ENCODE results near the gene SLC22A23. TPM values are rescaled to one million over a fixed set of nuclear protein-coding genes. Genes with fewer than 3 reads are reported as not detected.

Gene SLC22A23
- total and polyA plus RNA-seq, 2 donors (not counting 1 experiment from before 2014, with no cell fraction given): 0.18 to 1.4 TPM

DNA sequence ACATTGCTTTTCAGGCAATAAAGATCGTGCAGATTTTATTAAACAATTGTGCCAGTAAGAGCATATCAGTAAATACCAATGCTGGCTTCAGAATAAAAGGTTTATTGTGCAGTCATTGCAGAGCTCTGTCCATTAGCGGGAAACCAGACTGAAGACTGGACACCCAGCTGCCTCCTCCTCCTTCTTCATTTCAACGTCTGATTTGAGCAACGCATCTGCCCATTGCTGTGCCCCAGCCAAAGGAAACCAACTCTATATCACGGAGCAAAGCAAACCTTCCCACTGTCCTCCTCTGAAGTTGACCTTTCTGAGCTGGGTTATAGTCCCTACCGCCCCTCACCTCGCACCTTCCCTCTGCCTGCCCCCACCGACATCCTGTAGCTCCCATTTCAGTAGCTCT is 80.8 kb downstream of the SLC22A23 start:
- H4K20me1 ChIP-seq (ENCODE audit: control insufficient read depth, insufficient read depth, low read length, poor library complexity, severe bottlenecking): no peaks in the 10 kb centered on the region
- H3K4me1 ChIP-seq (ENCODE audit: control insufficient read depth in 2 of 2, insufficient read depth in 2 of 2, low read length in 2 of 2): peaks cover 3 to 6% of the 10 kb centered on the region in 2 donors
- Mint-ChIP-seq H3K9me3 (ENCODE audit: insufficient read depth) (no peaks in the 10 kb centered on the region), H3K27me3 (peaks cover 10% of the 10 kb centered on the region), H3K4me3 (no peak overlapping the region), H3K4me1 (peaks cover 5% of the 10 kb centered on the region), H3K27ac (no peak overlapping the region)
- H3K27me3 ChIP-seq (replicated peaks in 1 of 4; ENCODE audit: control extremely low read depth in 1 of 4, control insufficient read depth in 3 of 4, insufficient read depth in 4 of 4, low read length in 3 of 4): peaks cover 0 to 2% (median 0%) of the 10 kb centered on the region in 4 experiments
- POLR2A ChIA-PET: interaction anchor here (0.6 kb wide), 1 partner anchor 9 kb away, joined by 3 read pairs; no protein-coding TSS in a partner anchor
- H3K4me3 ChIP-seq (ENCODE audit: control extremely low read depth in 1 of 5, extremely low read depth in 1 of 5, insufficient read depth in 1 of 5, low read depth in 2 of 5, low read length in 4 of 5): no peak overlapping the region
- no peak for TF ChIP-seq EZH2 (IDR thresholded peaks at IDR 0.05; ENCODE audit: borderline replicate concordance, insufficient read depth, low read depth, low read length, poor library complexity, severe bottlenecking)
- TF ChIP-seq, protein P1, sequence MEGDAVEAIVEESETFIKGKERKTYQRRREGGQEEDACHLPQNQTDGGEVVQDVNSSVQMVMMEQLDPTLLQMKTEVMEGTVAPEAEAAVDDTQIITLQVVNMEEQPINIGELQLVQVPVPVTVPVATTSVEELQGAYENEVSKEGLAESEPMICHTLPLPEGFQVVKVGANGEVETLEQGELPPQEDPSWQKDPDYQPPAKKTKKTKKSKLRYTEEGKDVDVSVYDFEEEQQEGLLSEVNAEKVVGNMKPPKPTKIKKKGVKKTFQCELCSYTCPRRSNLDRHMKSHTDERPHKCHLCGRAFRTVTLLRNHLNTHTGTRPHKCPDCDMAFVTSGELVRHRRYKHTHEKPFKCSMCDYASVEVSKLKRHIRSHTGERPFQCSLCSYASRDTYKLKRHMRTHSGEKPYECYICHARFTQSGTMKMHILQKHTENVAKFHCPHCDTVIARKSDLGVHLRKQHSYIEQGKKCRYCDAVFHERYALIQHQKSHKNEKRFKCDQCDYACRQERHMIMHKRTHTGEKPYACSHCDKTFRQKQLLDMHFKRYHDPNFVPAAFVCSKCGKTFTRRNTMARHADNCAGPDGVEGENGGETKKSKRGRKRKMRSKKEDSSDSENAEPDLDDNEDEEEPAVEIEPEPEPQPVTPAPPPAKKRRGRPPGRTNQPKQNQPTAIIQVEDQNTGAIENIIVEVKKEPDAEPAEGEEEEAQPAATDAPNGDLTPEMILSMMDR (IDR thresholded peaks at IDR 0.05): no peak
- no peaks in the 10 kb centered on the region for H3K79me2 ChIP-seq (ENCODE audit: control insufficient read depth, insufficient read depth, low read length)
- no peaks in the 10 kb centered on the region for H3K36me3 ChIP-seq (replicated peaks in 1 of 2; ENCODE audit: control extremely low read depth in 1 of 2, control insufficient read depth in 1 of 2, extremely low read depth in 1 of 2, insufficient read depth in 2 of 2, low read length in 1 of 2)
- no peak overlapping the region for H3K9ac ChIP-seq (ENCODE audit: low read length)
- no peak for DNase-seq
- CTCF ChIA-PET: no interaction called here
- WGBS (ENCODE audit: insufficient coverage): 82% methylated on average over 8 of the region's 8 CpGs
- H3K9me3 ChIP-seq (ENCODE audit: control extremely low read depth in 1 of 3, control insufficient read depth in 2 of 3, insufficient read depth in 1 of 3, low read length in 2 of 3): peaks cover 0 to 4% (median 0%) of the 10 kb centered on the region in 3 donors
- H3K4me2 ChIP-seq (replicated peaks; ENCODE audit: low read depth, low read length, poor library complexity, severe bottlenecking): no peak overlapping the region
- intact Hi-C loops (cut with micrococcal nuclease): no loop called here
- H2AFZ ChIP-seq (ENCODE audit: insufficient read depth, low read depth, low read length, poor library complexity, severe bottlenecking): no peak overlapping the region
- ATAC-seq (ENCODE audit: low read depth): no peak
- H3K27ac ChIP-seq (ENCODE audit: low read length in 2 of 2): no peak overlapping the region

DNA sequence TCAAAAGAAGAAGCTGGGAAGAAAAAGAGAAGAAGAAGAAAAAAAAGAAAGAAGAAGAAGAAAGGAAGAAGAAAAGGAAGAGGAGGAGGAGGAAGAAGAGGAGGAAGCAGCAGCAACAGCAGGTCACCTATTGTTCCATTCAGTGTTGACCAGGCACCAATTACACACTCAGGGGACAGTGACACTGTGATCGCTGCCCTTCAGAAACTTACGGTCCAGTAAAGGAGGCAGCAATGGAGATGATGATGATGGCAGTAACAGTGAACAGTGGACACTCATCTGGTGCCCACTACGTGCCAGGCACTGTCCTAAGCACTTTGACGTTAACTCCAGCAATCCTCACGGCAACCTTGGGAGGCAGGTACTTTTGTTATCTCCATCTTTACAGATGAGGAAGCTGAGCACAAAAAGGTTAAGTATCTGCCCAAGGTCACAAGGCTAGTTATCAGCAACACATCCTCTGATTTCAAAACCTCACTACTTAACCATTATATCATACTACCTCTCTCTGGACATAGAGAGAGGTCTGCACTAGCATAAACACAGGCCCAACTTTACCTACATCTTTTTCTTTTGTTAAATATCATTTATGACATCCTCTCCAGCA is 83.2 kb downstream of the SLC22A23 start:
- Histone ChIP-seq H4K20me1 (ENCODE audit: control insufficient read depth, insufficient read depth, low read length, poor library complexity, severe bottlenecking) (no peaks in the 10 kb centered on the region), H3K79me2 (ENCODE audit: control insufficient read depth, insufficient read depth, low read length) (no peaks in the 10 kb centered on the region), H3K4me1 (ENCODE audit: control insufficient read depth in 2 of 2, insufficient read depth in 2 of 2, low read length in 2 of 2) (peaks cover 3 to 6% of the 10 kb centered on the region in 2 donors), H2AFZ (ENCODE audit: insufficient read depth, low read depth, low read length, poor library complexity, severe bottlenecking) (no peak overlapping the region), H3K4me2 (replicated peaks; ENCODE audit: low read depth, low read length, poor library complexity, severe bottlenecking) (no peak overlapping the region), H3K9me3 (ENCODE audit: control extremely low read depth in 1 of 3, control insufficient read depth in 2 of 3, insufficient read depth in 1 of 3, low read length in 2 of 3) (peaks cover 0 to 4% (median 0%) of the 10 kb centered on the region in 3 donors), H3K4me3 (ENCODE audit: control extremely low read depth in 1 of 5, extremely low read depth in 1 of 5, insufficient read depth in 1 of 5, low read depth in 2 of 5, low read length in 4 of 5) (no peak overlapping the region), H3K27me3 (replicated peaks in 1 of 4; ENCODE audit: control extremely low read depth in 1 of 4, control insufficient read depth in 3 of 4, insufficient read depth in 4 of 4, low read length in 3 of 4) (no peaks in the 10 kb centered on the region), H3K9ac (ENCODE audit: low read length) (no peak overlapping the region), H3K36me3 (replicated peaks in 1 of 2; ENCODE audit: control extremely low read depth in 1 of 2, control insufficient read depth in 1 of 2, extremely low read depth in 1 of 2, insufficient read depth in 2 of 2, low read length in 1 of 2) (no peaks in the 10 kb centered on the region), H3K27ac (ENCODE audit: low read length in 2 of 2) (no peak overlapping the region)
- Mint-ChIP-seq H3K4me3 (no peak overlapping the region), H3K9me3 (ENCODE audit: insufficient read depth) (no peaks in the 10 kb centered on the region), H3K27ac (no peak overlapping the region), H3K27me3 (peaks cover 9% of the 10 kb centered on the region), H3K4me1 (peaks cover 5% of the 10 kb centered on the region)
- ATAC-seq (ENCODE audit: low read depth) (no peak), DNase-seq (no peak)
- intact Hi-C loops (cut with micrococcal nuclease): no loop called here
- POLR2A ChIA-PET: no interaction called here
- WGBS (ENCODE audit: insufficient coverage): 99% methylated on average over 5 of the region's 5 CpGs
- CTCF ChIA-PET: interaction anchor here (2.8 kb wide), 1 partner anchor 17 kb away, joined by 6 read pairs; no protein-coding TSS in a partner anchor
- TF ChIP-seq, protein P1 (IDR thresholded peaks at IDR 0.05): no peak
- no peak for TF ChIP-seq EZH2 (IDR thresholded peaks at IDR 0.05; ENCODE audit: borderline replicate concordance, insufficient read depth, low read depth, low read length, poor library complexity, severe bottlenecking)
